Osteoblast (primary cell): ENCODE results near the gene RNH1. TPM values are rescaled to one million over a fixed set of nuclear protein-coding genes. Genes with fewer than 3 reads are reported as not detected.

Experiments used
- DNase-seq: peaks from one replicate; pipeline ENCODE4 v3.0.0; 2011; ENCODE audit warnings: low spot score, mixed read lengths; ENCODE audit not compliant: insufficient read length; ENCODE audit errors: missing footprints
- H2AFZ ChIP-seq: 2 replicates; pipeline ENCODE4 v1.6.0; 2011; ENCODE audit warnings: mild to moderate bottlenecking, low read length
- H3K27ac ChIP-seq: 2 replicates; pipeline ENCODE4 v1.5.1; 2011; ENCODE audit warnings: mild to moderate bottlenecking, low read depth, low read length, moderate library complexity
- H3K27me3 ChIP-seq: 2 replicates; pipeline ENCODE4 v1.6.0; 2012; ENCODE audit warnings: mild to moderate bottlenecking, control low read depth, inconsistent platforms, low read length, moderate library complexity; ENCODE audit not compliant: insufficient read depth
- H3K36me3 ChIP-seq: 2 replicates; pipeline ENCODE4 v1.5.1; 2011; ENCODE audit warnings: mild to moderate bottlenecking, low read length, control low read depth, moderate library complexity; ENCODE audit not compliant: insufficient read depth
- H3K4me1 ChIP-seq: 2 replicates; pipeline ENCODE4 v1.5.1; 2011; ENCODE audit warnings: mild to moderate bottlenecking, low read length, control low read depth, moderate library complexity; ENCODE audit not compliant: insufficient read depth
- H3K4me2 ChIP-seq: 2 replicates; pipeline ENCODE4 v1.6.0; 2011; ENCODE audit warnings: mild to moderate bottlenecking, low read length; ENCODE audit not compliant: insufficient read depth
- H3K4me3 ChIP-seq: fragments of 200-600 bp; sonication (generic); 3 replicates; pipeline ENCODE4 v1.5.1; 2012; ENCODE audit warnings: mild to moderate bottlenecking, low read length, inconsistent platforms; ENCODE audit not compliant: insufficient read depth
- H3K79me2 ChIP-seq: 2 replicates; pipeline ENCODE4 v1.6.0; 2012; ENCODE audit warnings: mild to moderate bottlenecking, low read length, control low read depth, inconsistent platforms; ENCODE audit not compliant: insufficient read depth
- H3K9me3 ChIP-seq: 2 replicates; pipeline ENCODE4 v1.5.1; 2011; ENCODE audit warnings: low read depth, low read length, control low read depth
- H4K20me1 ChIP-seq: 2 replicates; pipeline ENCODE4 v1.6.0; 2012; ENCODE audit warnings: mild to moderate bottlenecking, low read length, control low read depth; ENCODE audit not compliant: insufficient read depth
- CTCF ChIP-seq: IDR thresholded peaks from 2 replicates; pipeline ENCODE4 v1.5.1; 2011; ENCODE audit warnings: mild to moderate bottlenecking, low read depth, low read length, moderate library complexity; ENCODE audit errors: extremely low read depth
- total RNA-seq: library from RNA; depleted of rRNA; stranded (reverse); fragments of >200 nt; gene quantifications from 2 replicates; pipeline ENCODE4 v1.2.3, GENCODE V29; 2012

RNH1 gene
- total RNA-seq, 1 donor = 506 TPM

DNA sequence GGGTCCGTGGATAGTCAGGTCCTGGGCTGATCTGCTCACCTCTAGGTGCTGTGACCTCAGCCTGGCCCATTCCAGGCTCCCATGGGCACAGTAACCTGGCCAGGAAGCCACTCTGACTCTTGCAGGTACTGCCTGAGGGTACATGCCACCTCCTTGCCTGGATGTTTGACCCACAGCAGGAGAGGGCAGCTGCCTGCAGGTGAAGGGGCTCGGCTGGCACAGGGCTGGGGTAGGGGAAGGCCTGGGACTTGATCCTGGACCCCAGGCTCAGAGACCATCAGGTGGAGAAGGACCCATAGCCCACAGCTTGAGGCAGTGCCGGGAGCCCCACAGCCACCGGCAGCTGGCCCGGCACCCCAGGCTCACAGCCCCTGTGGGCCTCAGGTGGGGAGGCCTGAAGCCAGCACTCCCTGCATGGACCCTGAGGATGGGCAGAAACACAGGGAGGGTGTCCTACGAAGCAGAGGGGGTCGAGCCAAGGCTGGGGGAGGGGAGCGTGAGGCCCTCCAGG lies 33.0 kb upstream of the RNH1 start:
- no peaks in the 10 kb centered on the region for H3K9me3 ChIP-seq
- H3K36me3 ChIP-seq = no peaks in the 10 kb centered on the region
- no peaks in the 10 kb centered on the region for H3K79me2 ChIP-seq
- no peak overlapping the region for H2AFZ ChIP-seq
- H3K27ac ChIP-seq = no peak overlapping the region
- TF ChIP-seq CTCF = no peak
- DNase-seq = peak; percentile 87
- H4K20me1 ChIP-seq = no peaks in the 10 kb centered on the region
- no peak overlapping the region for H3K4me3 ChIP-seq
- H3K27me3 ChIP-seq = no peaks in the 10 kb centered on the region
- no peak overlapping the region for H3K4me2 ChIP-seq
- H3K4me1 ChIP-seq = peaks cover 13% of the 10 kb centered on the region

DNA sequence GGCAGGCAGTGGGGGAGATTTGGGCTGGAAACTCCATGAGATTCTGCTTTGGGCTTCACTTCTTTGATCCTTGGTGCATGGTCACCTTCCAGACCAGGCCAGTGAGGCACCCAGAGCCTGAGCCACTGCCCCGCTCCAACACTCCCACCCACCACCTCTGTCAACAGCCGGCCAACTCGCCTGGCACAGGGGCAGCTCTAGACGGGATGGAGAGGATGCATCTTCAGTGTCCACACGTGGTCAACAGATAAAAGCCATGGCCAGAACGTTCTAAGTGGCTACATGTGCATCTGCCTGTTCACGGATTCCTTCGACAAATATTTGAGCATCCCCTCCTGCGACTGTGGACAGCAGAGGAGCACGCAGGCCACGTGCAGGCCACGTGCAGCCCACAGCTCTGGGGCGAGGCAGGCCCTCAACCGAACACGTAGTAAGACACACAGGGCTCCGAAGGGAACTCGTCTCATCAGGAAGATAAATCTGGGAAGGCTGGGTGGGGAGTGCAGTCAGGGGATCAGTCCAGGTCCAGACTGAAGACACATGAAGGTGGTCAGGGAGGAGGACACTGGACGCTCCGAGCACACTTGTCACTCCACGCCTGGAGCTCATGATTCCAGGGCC lies 31.5 kb upstream of the RNH1 start:
- peaks cover 14% of the 10 kb centered on the region for H3K79me2 ChIP-seq
- no peak for TF ChIP-seq CTCF
- H3K27me3 ChIP-seq = no peaks in the 10 kb centered on the region
- peaks cover 20% of the 10 kb centered on the region for H3K4me1 ChIP-seq
- peak; percentile 77 for DNase-seq
- no peak overlapping the region for H2AFZ ChIP-seq
- no peaks in the 10 kb centered on the region for H3K36me3 ChIP-seq
- peaks cover 9% of the 10 kb centered on the region for H4K20me1 ChIP-seq
- H3K27ac ChIP-seq = no peak overlapping the region
- no peak overlapping the region for H3K4me2 ChIP-seq
- no peaks in the 10 kb centered on the region for H3K9me3 ChIP-seq
- H3K4me3 ChIP-seq = no peak overlapping the region

- Histone ChIP-seq H4K20me1 (peaks cover 14% of the 10 kb centered on the region), H3K4me2 (peak overlapping the region; percentile 84), H2AFZ (no peak overlapping the region), H3K4me3 (peak overlapping the region; percentile 53), H3K4me1 (peaks cover 20% of the 10 kb centered on the region), H3K27me3 (no peaks in the 10 kb centered on the region), H3K36me3 (peaks cover under 1% of the 10 kb centered on the region), H3K79me2 (peaks cover 16% of the 10 kb centered on the region), H3K27ac (no peak overlapping the region), H3K9me3 (no peaks in the 10 kb centered on the region)
- DNase-seq = peak; percentile 86
- no peak for TF ChIP-seq CTCF
Observed at GRCh38 chr11:537622-538430, 30.8 kb upstream of the RNH1 start.
